SK-N-SH (cell line): ENCODE data around the gene SEZ6L2.

ENCODE experiments used
- EP300 ChIP-seq, 2 experiments: IDR thresholded peaks; 2 replicates each; pipeline versions ENCODE4 v1.4.0 to v1.6.1; 2012; ENCODE audit warnings: borderline replicate concordance in 1 of 2, low read depth in 1 of 2, low read length in 1 of 2
- GABPA ChIP-seq: IDR thresholded peaks from 2 replicates; pipeline ENCODE4 v1.4.0; 2012; ENCODE audit warnings: low read depth, mild to moderate bottlenecking
- POLR2AphosphoS5 ChIP-seq: IDR thresholded peaks from 2 replicates; pipeline ENCODE4 v1.6.1; 2012; ENCODE audit warnings: low read depth, low read length
- RAD21 ChIP-seq: IDR thresholded peaks from 2 replicates; pipeline ENCODE4 v1.6.1; 2012; ENCODE audit warnings: mild to moderate bottlenecking, low read length
- RFX5 ChIP-seq: IDR thresholded peaks from 2 replicates; pipeline ENCODE4 v1.6.1; 2012; ENCODE audit warnings: mild to moderate bottlenecking, improper control_type of control experiment, low read length
- RXRA ChIP-seq: IDR thresholded peaks from 2 replicates; pipeline ENCODE4 v1.4.0; 2012; ENCODE audit warnings: low read depth, mild to moderate bottlenecking, borderline replicate concordance
- YY1 ChIP-seq: IDR thresholded peaks from 2 replicates; pipeline ENCODE4 v1.4.0; 2012; ENCODE audit warnings: low read depth, mild to moderate bottlenecking
- TF ChIP-seq, protein P1 (sequence below): IDR thresholded peaks from 2 replicates; pipeline ENCODE4 v1.4.0; 2012; ENCODE audit warnings: low read depth
- TF ChIP-seq, protein P2 (sequence below): IDR thresholded peaks from 2 replicates; pipeline ENCODE4 v1.6.1; 2012; ENCODE audit warnings: mild to moderate bottlenecking, low read depth, low read length, moderate library complexity
- TF ChIP-seq, protein P3 (sequence below): fragments of 200-600 bp; sonication (generic); IDR thresholded peaks from 2 replicates; pipeline ENCODE4 v1.6.1; 2017; ENCODE audit warnings: antibody characterized with exemption, mild to moderate bottlenecking, moderate library complexity
- TF ChIP-seq, protein P4 (sequence below): IDR thresholded peaks from 2 replicates; pipeline ENCODE4 v1.4.0; 2012; ENCODE audit warnings: low read depth, borderline replicate concordance
- TF ChIP-seq, protein P5 (sequence below): fragments of 150-350 bp; IDR thresholded peaks from 2 replicates; pipeline ENCODE4 v1.6.1; 2016; ENCODE audit warnings: mild to moderate bottlenecking, low read depth, low read length

DNA sequence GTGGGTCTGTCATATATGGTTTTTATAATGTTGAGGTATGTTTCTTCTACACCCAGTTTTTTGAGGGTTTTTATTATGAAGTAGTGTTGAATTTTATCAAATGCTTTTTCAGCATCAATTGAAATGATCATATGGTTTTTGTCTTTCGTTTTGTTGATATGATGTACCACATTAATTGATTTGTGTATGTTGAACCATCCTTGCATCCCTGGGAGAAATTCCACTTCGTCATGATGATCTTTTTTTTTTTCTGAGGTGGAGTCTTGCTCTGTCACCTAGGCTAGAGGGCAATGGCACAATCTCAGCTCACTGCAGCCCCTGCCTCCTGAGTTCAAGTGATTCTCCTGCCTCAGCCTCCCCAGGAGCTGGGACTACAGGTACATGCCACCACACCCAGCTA lies 48.5 kb upstream of the SEZ6L2 start:
- TF ChIP-seq, protein P1, sequence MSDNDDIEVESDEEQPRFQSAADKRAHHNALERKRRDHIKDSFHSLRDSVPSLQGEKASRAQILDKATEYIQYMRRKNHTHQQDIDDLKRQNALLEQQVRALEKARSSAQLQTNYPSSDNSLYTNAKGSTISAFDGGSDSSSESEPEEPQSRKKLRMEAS, result no peak
- TF ChIP-seq, protein P2, sequence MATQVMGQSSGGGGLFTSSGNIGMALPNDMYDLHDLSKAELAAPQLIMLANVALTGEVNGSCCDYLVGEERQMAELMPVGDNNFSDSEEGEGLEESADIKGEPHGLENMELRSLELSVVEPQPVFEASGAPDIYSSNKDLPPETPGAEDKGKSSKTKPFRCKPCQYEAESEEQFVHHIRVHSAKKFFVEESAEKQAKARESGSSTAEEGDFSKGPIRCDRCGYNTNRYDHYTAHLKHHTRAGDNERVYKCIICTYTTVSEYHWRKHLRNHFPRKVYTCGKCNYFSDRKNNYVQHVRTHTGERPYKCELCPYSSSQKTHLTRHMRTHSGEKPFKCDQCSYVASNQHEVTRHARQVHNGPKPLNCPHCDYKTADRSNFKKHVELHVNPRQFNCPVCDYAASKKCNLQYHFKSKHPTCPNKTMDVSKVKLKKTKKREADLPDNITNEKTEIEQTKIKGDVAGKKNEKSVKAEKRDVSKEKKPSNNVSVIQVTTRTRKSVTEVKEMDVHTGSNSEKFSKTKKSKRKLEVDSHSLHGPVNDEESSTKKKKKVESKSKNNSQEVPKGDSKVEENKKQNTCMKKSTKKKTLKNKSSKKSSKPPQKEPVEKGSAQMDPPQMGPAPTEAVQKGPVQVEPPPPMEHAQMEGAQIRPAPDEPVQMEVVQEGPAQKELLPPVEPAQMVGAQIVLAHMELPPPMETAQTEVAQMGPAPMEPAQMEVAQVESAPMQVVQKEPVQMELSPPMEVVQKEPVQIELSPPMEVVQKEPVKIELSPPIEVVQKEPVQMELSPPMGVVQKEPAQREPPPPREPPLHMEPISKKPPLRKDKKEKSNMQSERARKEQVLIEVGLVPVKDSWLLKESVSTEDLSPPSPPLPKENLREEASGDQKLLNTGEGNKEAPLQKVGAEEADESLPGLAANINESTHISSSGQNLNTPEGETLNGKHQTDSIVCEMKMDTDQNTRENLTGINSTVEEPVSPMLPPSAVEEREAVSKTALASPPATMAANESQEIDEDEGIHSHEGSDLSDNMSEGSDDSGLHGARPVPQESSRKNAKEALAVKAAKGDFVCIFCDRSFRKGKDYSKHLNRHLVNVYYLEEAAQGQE, result no peak
- TF ChIP-seq, protein P3, sequence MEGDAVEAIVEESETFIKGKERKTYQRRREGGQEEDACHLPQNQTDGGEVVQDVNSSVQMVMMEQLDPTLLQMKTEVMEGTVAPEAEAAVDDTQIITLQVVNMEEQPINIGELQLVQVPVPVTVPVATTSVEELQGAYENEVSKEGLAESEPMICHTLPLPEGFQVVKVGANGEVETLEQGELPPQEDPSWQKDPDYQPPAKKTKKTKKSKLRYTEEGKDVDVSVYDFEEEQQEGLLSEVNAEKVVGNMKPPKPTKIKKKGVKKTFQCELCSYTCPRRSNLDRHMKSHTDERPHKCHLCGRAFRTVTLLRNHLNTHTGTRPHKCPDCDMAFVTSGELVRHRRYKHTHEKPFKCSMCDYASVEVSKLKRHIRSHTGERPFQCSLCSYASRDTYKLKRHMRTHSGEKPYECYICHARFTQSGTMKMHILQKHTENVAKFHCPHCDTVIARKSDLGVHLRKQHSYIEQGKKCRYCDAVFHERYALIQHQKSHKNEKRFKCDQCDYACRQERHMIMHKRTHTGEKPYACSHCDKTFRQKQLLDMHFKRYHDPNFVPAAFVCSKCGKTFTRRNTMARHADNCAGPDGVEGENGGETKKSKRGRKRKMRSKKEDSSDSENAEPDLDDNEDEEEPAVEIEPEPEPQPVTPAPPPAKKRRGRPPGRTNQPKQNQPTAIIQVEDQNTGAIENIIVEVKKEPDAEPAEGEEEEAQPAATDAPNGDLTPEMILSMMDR, result no peak
- TF ChIP-seq EP300 (IDR thresholded peaks at IDR 0.05; ENCODE audit: borderline replicate concordance in 1 of 2, low read depth in 1 of 2, low read length in 1 of 2) (no peak), POLR2AphosphoS5 (no peak), YY1 (no peak), RAD21 (no peak), RFX5 (no peak), RXRA (no peak), GABPA (no peak)
- TF ChIP-seq, protein P4, sequence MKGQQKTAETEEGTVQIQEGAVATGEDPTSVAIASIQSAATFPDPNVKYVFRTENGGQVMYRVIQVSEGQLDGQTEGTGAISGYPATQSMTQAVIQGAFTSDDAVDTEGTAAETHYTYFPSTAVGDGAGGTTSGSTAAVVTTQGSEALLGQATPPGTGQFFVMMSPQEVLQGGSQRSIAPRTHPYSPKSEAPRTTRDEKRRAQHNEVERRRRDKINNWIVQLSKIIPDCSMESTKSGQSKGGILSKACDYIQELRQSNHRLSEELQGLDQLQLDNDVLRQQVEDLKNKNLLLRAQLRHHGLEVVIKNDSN, result no peak
- TF ChIP-seq, protein P5, sequence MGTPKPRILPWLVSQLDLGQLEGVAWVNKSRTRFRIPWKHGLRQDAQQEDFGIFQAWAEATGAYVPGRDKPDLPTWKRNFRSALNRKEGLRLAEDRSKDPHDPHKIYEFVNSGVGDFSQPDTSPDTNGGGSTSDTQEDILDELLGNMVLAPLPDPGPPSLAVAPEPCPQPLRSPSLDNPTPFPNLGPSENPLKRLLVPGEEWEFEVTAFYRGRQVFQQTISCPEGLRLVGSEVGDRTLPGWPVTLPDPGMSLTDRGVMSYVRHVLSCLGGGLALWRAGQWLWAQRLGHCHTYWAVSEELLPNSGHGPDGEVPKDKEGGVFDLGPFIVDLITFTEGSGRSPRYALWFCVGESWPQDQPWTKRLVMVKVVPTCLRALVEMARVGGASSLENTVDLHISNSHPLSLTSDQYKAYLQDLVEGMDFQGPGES, result no peak
